ENCODE data around the gene SPRR2E.
"Not testable (repeated sequence)": the region's sequence is repeated elsewhere in the genome, so short reads cannot be mapped to it uniquely, and the experiment has no call there.

Gene SPRR2E

GRCh38 chr1:153058826-153059784, 35.2 kb downstream of the SPRR2E start:
- no peak for DNase-seq

GRCh38 chr1:153058154-153058553, 36.2 kb downstream of the SPRR2E start:
- DNase-seq = no peak

GRCh38 chr1:153057375-153057774, 37.0 kb downstream of the SPRR2E start, which contains the start of gene SPRR2A:
Gene SPRR2A, minus strand, starts transcription at chr1:153057512. Its CDS starts 777 bp downstream, at chr1:153056735.
- no peak for DNase-seq

- not testable (repeated sequence) for DNase-seq
Observed at GRCh38 chr1:153056111-153056510, 38.2 kb downstream of the SPRR2E start.

GRCh38 chr1:153049211-153049610, 45.1 kb downstream of the SPRR2E start:
- DNase-seq = no peak

Data from islet precursor cell (in vitro differentiated cells).